ENCODE measurements around the gene CUX1. TPM values are rescaled to one million over a fixed set of nuclear protein-coding genes. Genes with fewer than 3 reads are reported as not detected.

Gene CUX1
- total RNA-seq, 4 donors from 2014 or later, result 58.2 to 295 (median 76.9) TPM

- H3K4me3 ChIP-seq, result no peak overlapping the region
- intact Hi-C loops (cut with DNase I; ENCODE audit: low total_unique reads), result no loop called here
- H3K27me3 ChIP-seq, result no peaks in the 10 kb centered on the region
- no peak for DNase-seq
- no peaks in the 10 kb centered on the region for H3K36me3 ChIP-seq
- H3K4me1 ChIP-seq, result no peaks in the 10 kb centered on the region
- no peaks in the 10 kb centered on the region for H3K9me3 ChIP-seq
- H3K27ac ChIP-seq, result no peak overlapping the region
- TF ChIP-seq POLR2A (IDR thresholded peaks at IDR 0.05), result no peak
- TF ChIP-seq, protein P1, sequence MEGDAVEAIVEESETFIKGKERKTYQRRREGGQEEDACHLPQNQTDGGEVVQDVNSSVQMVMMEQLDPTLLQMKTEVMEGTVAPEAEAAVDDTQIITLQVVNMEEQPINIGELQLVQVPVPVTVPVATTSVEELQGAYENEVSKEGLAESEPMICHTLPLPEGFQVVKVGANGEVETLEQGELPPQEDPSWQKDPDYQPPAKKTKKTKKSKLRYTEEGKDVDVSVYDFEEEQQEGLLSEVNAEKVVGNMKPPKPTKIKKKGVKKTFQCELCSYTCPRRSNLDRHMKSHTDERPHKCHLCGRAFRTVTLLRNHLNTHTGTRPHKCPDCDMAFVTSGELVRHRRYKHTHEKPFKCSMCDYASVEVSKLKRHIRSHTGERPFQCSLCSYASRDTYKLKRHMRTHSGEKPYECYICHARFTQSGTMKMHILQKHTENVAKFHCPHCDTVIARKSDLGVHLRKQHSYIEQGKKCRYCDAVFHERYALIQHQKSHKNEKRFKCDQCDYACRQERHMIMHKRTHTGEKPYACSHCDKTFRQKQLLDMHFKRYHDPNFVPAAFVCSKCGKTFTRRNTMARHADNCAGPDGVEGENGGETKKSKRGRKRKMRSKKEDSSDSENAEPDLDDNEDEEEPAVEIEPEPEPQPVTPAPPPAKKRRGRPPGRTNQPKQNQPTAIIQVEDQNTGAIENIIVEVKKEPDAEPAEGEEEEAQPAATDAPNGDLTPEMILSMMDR (IDR thresholded peaks at IDR 0.05), result no peak
These were observed 484.6 kb downstream of the CUX1 start for GRCh38 chr7:102302025-102302424.

GRCh38 chr7:102303669-102304422 lies 486.4 kb downstream of the CUX1 start:
- intact Hi-C loops (cut with DNase I; ENCODE audit: low total_unique reads), result no loop called here
- Histone ChIP-seq H3K4me3 (no peak overlapping the region), H3K27ac (no peak overlapping the region), H3K4me1 (no peaks in the 10 kb centered on the region), H3K27me3 (no peaks in the 10 kb centered on the region), H3K9me3 (no peaks in the 10 kb centered on the region), H3K36me3 (no peaks in the 10 kb centered on the region)
- TF ChIP-seq, protein P1 (IDR thresholded peaks at IDR 0.05), result no peak
- TF ChIP-seq POLR2A (IDR thresholded peaks at IDR 0.05), result no peak
- no peak for DNase-seq

DNA sequence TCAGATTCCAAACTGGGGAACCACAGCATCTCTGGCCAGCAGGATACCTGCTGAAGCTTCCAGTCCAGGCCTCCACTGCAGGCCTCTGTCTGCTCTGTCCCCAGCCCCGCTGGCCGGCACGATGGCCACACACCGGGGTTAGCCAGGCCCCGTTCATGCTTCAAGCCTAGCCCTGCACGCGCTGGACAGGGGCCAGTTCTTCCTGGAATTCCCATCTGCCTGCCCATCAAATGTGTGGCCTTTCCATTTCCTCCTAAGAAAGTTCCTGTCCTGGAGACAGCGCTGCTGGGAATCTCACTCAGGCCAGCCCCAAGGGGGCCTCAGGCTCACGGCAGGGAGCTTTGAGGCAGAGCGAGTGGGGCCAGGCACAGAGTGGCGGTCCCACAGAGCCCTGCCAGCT lies 487.2 kb downstream of the CUX1 start:
- Histone ChIP-seq H3K27me3 (no peaks in the 10 kb centered on the region), H3K36me3 (no peaks in the 10 kb centered on the region), H3K27ac (no peak overlapping the region), H3K4me3 (no peak overlapping the region), H3K4me1 (no peaks in the 10 kb centered on the region), H3K9me3 (no peaks in the 10 kb centered on the region)
- TF ChIP-seq, protein P1 (IDR thresholded peaks at IDR 0.05), result no peak
- no peak for TF ChIP-seq POLR2A (IDR thresholded peaks at IDR 0.05)
- intact Hi-C loops (cut with DNase I; ENCODE audit: low total_unique reads), result no loop called here
- peak in 1 of 2 donors; percentile 45 for DNase-seq

- intact Hi-C loops (cut with DNase I; ENCODE audit: low total_unique reads), result no loop called here
- no peak overlapping the region for H3K27ac ChIP-seq
- no peaks in the 10 kb centered on the region for H3K4me1 ChIP-seq
- no peaks in the 10 kb centered on the region for H3K9me3 ChIP-seq
- H3K4me3 ChIP-seq, result no peak overlapping the region
- DNase-seq, result no peak
- H3K27me3 ChIP-seq, result no peaks in the 10 kb centered on the region
- no peaks in the 10 kb centered on the region for H3K36me3 ChIP-seq
- no peak for TF ChIP-seq POLR2A (IDR thresholded peaks at IDR 0.05)
- TF ChIP-seq, protein P1 (IDR thresholded peaks at IDR 0.05), result no peak
These were observed 488.2 kb downstream of the CUX1 start for GRCh38 chr7:102305414-102306268.

Data from uterus (tissue), 4 donors.